ENCODE measurements around the gene PARPBP. TPM values are rescaled to one million over a fixed set of nuclear protein-coding genes. Genes with fewer than 3 reads are reported as not detected.
"Not testable (repeated sequence)": the region's sequence is repeated elsewhere in the genome, so short reads cannot be mapped to it uniquely, and the experiment has no call there.

PARPBP gene
- total and polyA plus RNA-seq, 2 of the 8 experiments (the other 6 are each of a cell fraction or from before 2014, with no cell fraction given): 10.9 to 38.1 TPM

DNA sequence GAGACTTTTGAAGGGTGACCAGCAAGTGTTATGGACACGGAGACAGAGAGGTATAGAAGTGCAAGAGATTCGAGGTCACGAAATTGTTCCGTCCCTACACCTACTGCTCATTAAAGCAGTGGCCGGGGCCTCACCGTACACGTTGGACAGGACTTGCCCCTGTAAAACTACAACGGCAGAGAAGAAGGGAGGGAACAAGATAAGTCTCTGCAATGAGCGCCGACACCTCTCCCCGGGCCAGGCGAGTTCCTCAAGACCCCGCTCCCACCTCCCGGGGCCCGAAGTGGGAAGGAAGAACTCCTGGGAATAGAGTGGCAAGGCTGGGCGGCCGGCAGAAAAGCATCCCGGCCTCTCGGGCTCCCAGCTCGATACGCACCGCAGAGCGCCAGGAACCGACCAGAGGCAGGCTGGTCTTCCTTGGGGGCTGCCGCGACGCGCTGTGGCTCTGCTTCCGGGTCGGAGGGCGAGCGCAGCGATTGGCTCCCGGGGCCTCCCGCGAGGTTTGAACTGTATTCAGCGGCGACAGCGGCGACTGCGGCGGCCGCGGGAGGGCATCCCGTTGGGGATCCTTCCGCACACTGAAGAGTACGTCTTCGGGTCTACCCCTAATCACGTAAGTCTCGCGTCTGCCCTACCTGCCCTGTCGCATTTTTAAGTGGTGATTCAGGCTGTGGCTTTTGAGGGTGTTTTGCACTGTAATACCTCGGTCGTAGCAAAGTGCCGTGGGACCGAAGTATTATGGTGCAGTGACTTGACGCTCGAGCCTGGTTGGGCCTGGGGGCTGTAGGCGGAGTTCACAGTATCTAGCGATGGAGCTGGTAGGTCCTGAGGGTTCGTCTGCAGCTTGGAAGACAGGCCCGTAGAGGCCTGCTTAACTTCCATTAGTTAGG is at the start of gene PARPBP, which contains the start of gene NUP37 (continued):
- TF ChIP-seq EGR1 (IDR thresholded peaks at IDR 0.05; ENCODE audit: borderline replicate concordance, low read depth, low read length): no peak

DNA sequence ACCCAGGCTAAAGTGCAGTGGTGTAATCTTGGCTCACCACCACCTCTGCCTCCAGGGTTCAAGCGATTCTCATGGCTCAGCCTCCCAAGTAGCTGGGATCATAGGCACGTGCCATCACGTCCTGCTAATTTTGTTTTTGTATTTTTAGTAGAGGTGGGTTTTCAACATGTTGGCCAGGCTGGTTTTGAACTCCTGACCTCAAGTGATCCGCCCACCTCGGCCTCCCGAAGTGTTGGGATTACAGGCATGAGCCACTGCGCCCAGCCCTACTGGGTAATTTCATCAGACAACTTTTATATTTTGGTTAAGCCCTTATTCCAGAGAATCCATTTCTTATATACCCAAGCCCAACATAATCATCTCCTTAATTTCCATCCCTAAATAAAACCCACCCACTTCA is 47.9 kb upstream of the PARPBP start:
- H3K4ac ChIP-seq (replicated peaks; ENCODE audit: insufficient read length, low read depth, low read length); H3K4me3 ChIP-seq (ENCODE audit: extremely low read depth in 1 of 4, insufficient read depth in 2 of 4, low read depth in 3 of 4, low read length in 4 of 4); H2AFZ ChIP-seq (ENCODE audit: low read length); H2AK5ac ChIP-seq (ENCODE audit: low read depth, low read length); DNase-seq (ENCODE audit: low read depth in 1 of 2, low spot score in 2 of 2); H3K4me2 ChIP-seq (ENCODE audit: insufficient read depth in 1 of 2, low read depth in 2 of 2, low read length in 2 of 2); H3K79me1 ChIP-seq (ENCODE audit: low read depth, low read length); FAIRE-seq; H2BK15ac ChIP-seq (ENCODE audit: low read length); H3K14ac ChIP-seq (ENCODE audit: insufficient read length); H3K23ac ChIP-seq (ENCODE audit: insufficient read length); H3K18ac ChIP-seq (ENCODE audit: extremely low read depth, low read length); H3K79me2 ChIP-seq (ENCODE audit: control insufficient read depth in 1 of 2, insufficient read depth in 2 of 2, low read length in 2 of 2); H3K56ac ChIP-seq (replicated peaks; ENCODE audit: insufficient read length, low read depth, low read length); CTCF ChIA-PET (ENCODE audit: partially characterized antibody); H4K91ac ChIP-seq (replicated peaks; ENCODE audit: insufficient read length, low read length); H2BK12ac ChIP-seq (ENCODE audit: low read depth, low read length); H3K4me1 ChIP-seq (replicated peaks in 1 of 4; ENCODE audit: control insufficient read depth in 3 of 4, insufficient read depth in 4 of 4, low read length in 3 of 4); H3K23me2 ChIP-seq (ENCODE audit: low read depth, low read length); H3K9me3 ChIP-seq (ENCODE audit: insufficient read depth in 2 of 2, low read depth in 1 of 2, low read length in 1 of 2); H2BK120ac ChIP-seq (replicated peaks; ENCODE audit: low read depth, low read length); H3K27me3 ChIP-seq (replicated peaks in 1 of 4; ENCODE audit: control insufficient read depth in 3 of 4, extremely low read depth in 1 of 4, insufficient read depth in 3 of 4, low read length in 3 of 4); H4K20me1 ChIP-seq (replicated peaks in 1 of 2; ENCODE audit: control insufficient read depth in 1 of 2, insufficient read depth in 2 of 2, low read length in 2 of 2); H4K5ac ChIP-seq (ENCODE audit: insufficient read length, low read depth, low read length); H4K8ac ChIP-seq (ENCODE audit: extremely low read depth, insufficient read depth, low read length); H2BK20ac ChIP-seq (ENCODE audit: low read length); H3K9ac ChIP-seq (replicated peaks in 1 of 4; ENCODE audit: extremely low read depth in 1 of 4, low read depth in 3 of 4, low read length in 3 of 4); H2BK5ac ChIP-seq (ENCODE audit: low read depth, low read length); H3K27ac ChIP-seq (ENCODE audit: low read depth, low read length): not testable (repeated sequence)
- WGBS, 2 experiments (ENCODE audit: extremely low coverage in 1 of 2, insufficient coverage in 1 of 2, insufficient read length in 1 of 2, insufficient replicate concordance in 2 of 2, low coverage in 1 of 2, low lambda C conversion rate in 2 of 2, missing lambda C conversion rate in 1 of 2): 89% methylated on average over 7 of the region's 7 CpGs; no CpG with 5 or more reads in 1 of the 2 experiments
- H3K36me3 ChIP-seq (ENCODE audit: control insufficient read depth in 2 of 4, insufficient read depth in 4 of 4, low read length in 3 of 4): peaks cover 3 to 14% (median 6%) of the 10 kb centered on the region in 4 experiments
- POLR2A ChIA-PET (ENCODE audit: partially characterized antibody): interaction anchor here (0.8 kb wide), 1 partner anchor 1516 kb away, joined by 3 read pairs; no protein-coding TSS in a partner anchor
